HL-60 (cell line): ENCODE measurements around the gene PPP1R13L.

Experiments used
- GABPA ChIP-seq: IDR thresholded peaks from 2 replicates; pipeline ENCODE4 v1.6.1; 2012; ENCODE audit warnings: low read depth
- POLR2AphosphoS5 ChIP-seq: IDR thresholded peaks from 2 replicates; pipeline ENCODE4 v1.6.1; 2012; ENCODE audit warnings: low read depth
- TF ChIP-seq, protein P1 (sequence below): IDR thresholded peaks from one replicate; pipeline ENCODE4 v1.5.1; 2011; ENCODE audit warnings: low read length, control low read depth, inconsistent platforms; ENCODE audit not compliant: insufficient read depth
- TF ChIP-seq, protein P2 (sequence below): IDR thresholded peaks from 2 replicates; pipeline ENCODE4 v1.6.1; 2012; ENCODE audit warnings: low read depth; ENCODE audit not compliant: insufficient replicate concordance

DNA sequence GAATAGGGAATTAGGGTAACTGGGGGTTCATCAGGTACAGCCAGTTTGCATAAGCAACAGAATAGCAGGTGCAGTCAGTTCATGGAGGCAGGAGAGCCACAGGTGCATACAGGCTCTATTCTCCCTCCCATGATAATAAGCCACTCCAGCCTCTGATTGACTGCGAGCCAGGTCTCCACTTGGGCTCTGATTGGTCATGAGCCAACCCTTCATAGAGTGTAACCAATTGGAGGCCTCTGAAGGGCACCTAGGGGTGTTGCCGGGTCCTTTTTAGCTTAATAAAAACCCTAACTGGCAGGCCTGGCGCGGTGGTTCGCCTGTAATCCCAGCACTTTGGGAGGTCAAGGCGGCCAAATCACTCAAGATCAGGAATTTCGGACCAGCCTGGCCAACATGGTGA, 73.5 kb downstream of the PPP1R13L start:
- TF ChIP-seq, protein P1, sequence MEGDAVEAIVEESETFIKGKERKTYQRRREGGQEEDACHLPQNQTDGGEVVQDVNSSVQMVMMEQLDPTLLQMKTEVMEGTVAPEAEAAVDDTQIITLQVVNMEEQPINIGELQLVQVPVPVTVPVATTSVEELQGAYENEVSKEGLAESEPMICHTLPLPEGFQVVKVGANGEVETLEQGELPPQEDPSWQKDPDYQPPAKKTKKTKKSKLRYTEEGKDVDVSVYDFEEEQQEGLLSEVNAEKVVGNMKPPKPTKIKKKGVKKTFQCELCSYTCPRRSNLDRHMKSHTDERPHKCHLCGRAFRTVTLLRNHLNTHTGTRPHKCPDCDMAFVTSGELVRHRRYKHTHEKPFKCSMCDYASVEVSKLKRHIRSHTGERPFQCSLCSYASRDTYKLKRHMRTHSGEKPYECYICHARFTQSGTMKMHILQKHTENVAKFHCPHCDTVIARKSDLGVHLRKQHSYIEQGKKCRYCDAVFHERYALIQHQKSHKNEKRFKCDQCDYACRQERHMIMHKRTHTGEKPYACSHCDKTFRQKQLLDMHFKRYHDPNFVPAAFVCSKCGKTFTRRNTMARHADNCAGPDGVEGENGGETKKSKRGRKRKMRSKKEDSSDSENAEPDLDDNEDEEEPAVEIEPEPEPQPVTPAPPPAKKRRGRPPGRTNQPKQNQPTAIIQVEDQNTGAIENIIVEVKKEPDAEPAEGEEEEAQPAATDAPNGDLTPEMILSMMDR, result no peak
- no peak for TF ChIP-seq POLR2AphosphoS5
- TF ChIP-seq, protein P2, sequence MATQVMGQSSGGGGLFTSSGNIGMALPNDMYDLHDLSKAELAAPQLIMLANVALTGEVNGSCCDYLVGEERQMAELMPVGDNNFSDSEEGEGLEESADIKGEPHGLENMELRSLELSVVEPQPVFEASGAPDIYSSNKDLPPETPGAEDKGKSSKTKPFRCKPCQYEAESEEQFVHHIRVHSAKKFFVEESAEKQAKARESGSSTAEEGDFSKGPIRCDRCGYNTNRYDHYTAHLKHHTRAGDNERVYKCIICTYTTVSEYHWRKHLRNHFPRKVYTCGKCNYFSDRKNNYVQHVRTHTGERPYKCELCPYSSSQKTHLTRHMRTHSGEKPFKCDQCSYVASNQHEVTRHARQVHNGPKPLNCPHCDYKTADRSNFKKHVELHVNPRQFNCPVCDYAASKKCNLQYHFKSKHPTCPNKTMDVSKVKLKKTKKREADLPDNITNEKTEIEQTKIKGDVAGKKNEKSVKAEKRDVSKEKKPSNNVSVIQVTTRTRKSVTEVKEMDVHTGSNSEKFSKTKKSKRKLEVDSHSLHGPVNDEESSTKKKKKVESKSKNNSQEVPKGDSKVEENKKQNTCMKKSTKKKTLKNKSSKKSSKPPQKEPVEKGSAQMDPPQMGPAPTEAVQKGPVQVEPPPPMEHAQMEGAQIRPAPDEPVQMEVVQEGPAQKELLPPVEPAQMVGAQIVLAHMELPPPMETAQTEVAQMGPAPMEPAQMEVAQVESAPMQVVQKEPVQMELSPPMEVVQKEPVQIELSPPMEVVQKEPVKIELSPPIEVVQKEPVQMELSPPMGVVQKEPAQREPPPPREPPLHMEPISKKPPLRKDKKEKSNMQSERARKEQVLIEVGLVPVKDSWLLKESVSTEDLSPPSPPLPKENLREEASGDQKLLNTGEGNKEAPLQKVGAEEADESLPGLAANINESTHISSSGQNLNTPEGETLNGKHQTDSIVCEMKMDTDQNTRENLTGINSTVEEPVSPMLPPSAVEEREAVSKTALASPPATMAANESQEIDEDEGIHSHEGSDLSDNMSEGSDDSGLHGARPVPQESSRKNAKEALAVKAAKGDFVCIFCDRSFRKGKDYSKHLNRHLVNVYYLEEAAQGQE, result no peak
- TF ChIP-seq GABPA, result no peak
